ENCODE measurements around the gene MUC4.

- no peak for TF ChIP-seq CTCF (conservative IDR thresholded peaks at IDR 0.05; ENCODE audit: low read length)
- no peak for TF ChIP-seq EZH2phosphoT487 (IDR thresholded peaks at IDR 0.05; ENCODE audit: borderline replicate concordance)
These were observed 14.4 kb upstream of the MUC4 start for GRCh38 chr3:195825857-195826804.
